Renal cortex interstitium (tissue), 11 donors: ENCODE results near the gene SLC30A3. TPM values are rescaled to one million over a fixed set of nuclear protein-coding genes. Genes with fewer than 3 reads are reported as not detected.
"Not testable (repeated sequence)": the region's sequence is repeated elsewhere in the genome, so short reads cannot be mapped to it uniquely, and the experiment has no call there.

Source experiments
- DNase-seq, 11 donors: peaks; one replicate each; pipeline ENCODE4 v3.0.0-alpha.2; 2013; ENCODE audit warnings: low read depth in 9 of 11, low spot score in 4 of 11; ENCODE audit errors: extremely low read depth in 1 of 11
- polyA plus RNA-seq, 3 donors: library from polyadenylated mRNA; unstranded; fragments of 120-200 nt; gene quantifications; one replicate each; pipeline ENCODE4 v1.2.1, GENCODE V29; 2013; ENCODE audit not compliant: insufficient read length in 3 of 3

Gene SLC30A3
- polyA plus RNA-seq, 3 donors, result 6.0 to 9.2 (median 7.6) TPM

- no peak for DNase-seq
Observed at GRCh38 chr2:27297195-27297594, 34.3 kb upstream of the SLC30A3 start.

GRCh38 chr2:27296481-27296880 lies 33.6 kb upstream of the SLC30A3 start:
- DNase-seq, result no peak

GRCh38 chr2:27294928-27295327 lies 32.1 kb upstream of the SLC30A3 start:
- DNase-seq, result no peak

DNA sequence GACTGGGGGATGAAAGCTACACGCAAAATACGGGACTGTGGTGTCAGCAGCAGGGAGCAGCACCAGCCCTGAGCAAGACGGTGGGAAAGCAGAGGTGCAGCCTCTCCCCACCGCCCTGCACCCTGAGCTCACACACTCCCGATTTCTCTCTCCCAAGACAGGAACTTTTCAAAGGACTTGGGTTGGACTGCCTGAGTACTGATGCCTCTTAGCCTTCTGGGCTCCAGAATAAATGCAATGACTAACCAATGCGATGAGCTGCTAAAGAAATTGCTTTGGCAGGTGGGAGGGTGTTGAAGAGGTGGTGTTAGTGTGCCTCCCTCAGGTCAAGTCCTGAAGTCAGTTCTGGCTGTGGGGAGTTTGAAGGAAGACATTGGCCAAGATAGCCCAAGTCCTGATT lies 29.0 kb upstream of the SLC30A3 start:
- no peak for DNase-seq

- DNase-seq, result no peak
Observed at GRCh38 chr2:27290549-27290948, 27.7 kb upstream of the SLC30A3 start.

GRCh38 chr2:27288610-27289009 lies 25.8 kb upstream of the SLC30A3 start:
- no peak for DNase-seq

DNA sequence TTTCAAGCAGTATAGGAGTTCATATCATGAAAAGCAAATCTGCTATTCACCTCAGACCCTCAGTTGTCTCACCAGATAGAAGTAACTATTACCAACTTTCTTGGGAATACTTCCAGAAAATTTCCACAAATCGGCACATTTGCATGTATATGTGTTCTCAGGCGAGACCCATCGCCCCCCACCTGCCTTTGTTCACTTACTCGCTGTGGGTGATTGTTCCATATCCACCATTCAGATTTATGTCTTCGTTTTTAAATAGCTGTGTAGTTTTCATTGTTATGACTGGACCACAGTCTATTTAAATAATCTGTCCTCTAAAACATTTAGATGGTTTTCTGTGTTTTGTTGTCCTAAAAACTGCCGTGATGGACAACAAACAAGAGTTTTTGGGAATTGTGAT lies 22.6 kb upstream of the SLC30A3 start:
- no peak for DNase-seq

DNA sequence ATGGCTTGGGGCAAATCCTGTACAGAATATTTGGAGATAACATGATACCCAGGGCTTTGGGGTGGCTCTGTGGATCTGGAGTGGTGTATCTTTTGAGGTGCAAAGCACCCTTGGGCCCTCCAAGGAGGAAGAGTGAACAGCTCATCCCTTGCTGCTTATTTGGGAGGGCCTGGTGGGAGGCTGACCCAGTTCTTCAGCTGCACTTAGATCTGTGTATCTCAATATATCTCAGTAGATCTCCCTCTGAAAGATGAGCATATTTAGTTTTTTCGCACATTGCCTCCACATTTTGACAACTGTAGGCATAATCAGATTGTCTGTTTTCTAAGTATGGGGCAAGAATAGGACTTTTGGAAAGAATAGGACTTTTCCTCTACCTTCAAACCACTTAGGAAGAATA lies 22.1 kb upstream of the SLC30A3 start:
- DNase-seq, result no peak

DNA sequence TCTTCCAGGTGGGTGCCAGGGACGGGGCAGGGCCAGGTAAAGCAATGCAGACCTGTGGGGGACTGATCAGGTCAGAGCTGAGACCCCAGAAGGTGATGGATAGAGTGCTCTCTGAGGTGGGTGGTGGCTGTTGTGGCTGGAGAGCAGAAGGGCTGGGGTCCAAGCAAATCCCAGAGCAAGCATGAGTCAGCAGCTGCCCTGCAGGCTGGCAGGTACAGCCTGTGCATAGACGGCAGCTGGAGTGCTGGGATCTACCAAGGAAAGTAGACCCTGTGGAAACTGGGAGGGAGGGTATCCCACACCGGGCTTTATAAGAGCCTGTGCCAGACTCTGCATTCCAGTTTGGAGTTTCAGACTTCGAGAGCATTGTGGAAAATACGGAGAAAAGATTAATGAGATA lies 20.0 kb upstream of the SLC30A3 start:
- DNase-seq, result no peak

DNA sequence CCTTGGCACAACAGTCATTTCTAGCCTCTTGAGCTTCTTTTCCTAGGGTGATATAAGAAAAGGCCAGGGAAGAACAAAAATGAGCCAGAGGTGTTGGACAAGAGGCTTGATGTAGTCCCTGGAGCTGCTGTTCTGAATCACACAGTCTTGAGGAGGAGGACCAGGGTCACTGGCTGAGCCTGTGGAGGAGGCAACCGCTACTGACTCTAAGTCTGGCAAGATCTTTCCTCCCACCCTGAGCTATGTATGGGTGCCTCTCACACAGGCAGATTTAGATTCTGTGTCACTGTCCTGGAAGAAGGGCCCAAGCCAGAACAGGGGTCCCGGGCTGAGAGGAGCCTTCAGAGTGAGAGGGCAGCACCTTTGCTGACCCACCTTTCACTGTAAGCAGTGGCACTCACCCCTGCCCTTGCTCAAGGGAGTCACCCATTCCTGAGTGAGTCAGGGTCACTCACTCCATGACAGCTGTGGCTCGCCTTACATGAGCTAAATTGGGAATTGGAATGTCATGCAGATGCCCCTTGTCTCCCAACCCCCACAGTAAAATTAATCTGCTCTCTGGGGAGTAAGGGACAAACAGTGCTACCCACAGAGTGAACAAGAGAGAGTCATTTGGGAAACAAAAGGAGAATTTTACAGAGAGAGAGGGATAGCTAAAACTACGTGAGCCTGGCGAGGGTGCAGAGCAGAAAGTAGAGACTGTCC lies 19.2 kb upstream of the SLC30A3 start, which contains the start of gene TRIM54:
Gene TRIM54 (plus strand): TSS at position 575 of the 705 bp plus-strand sequence. CDS start 303 bp downstream, outside the sequence.
- DNase-seq, result no peak

GRCh38 chr2:27281442-27281841 lies 18.6 kb upstream of the SLC30A3 start:
- DNase-seq, result no peak

DNA sequence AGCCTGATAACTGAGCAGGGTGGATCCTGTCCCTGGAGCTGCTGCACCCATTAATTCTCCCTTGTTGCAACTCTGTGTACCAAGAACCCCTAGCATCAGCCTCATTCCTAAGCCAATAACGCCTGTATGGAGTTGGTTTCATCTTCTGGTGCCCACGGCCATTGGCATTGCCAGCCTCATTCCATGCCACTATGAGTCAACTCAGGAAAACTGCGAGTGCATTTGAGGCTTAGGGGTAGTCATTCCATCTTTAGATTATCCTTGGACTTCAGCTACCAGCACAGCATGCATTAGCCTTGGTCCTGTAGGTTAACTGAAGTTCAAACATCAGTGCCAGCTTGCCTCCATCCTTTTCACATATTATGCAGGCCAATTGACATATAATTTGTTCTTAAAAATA lies 18.0 kb upstream of the SLC30A3 start:
- no peak for DNase-seq

GRCh38 chr2:27278010-27278409 lies 15.2 kb upstream of the SLC30A3 start:
- DNase-seq, result no peak

- no peak for DNase-seq
Observed at GRCh38 chr2:27275211-27276150, 12.6 kb upstream of the SLC30A3 start, which contains the start of gene DNAJC5G. DNAJC5G (plus strand) TSS chr2:27275433; CDS start chr2:27276729, 1,296 bp downstream.

DNA sequence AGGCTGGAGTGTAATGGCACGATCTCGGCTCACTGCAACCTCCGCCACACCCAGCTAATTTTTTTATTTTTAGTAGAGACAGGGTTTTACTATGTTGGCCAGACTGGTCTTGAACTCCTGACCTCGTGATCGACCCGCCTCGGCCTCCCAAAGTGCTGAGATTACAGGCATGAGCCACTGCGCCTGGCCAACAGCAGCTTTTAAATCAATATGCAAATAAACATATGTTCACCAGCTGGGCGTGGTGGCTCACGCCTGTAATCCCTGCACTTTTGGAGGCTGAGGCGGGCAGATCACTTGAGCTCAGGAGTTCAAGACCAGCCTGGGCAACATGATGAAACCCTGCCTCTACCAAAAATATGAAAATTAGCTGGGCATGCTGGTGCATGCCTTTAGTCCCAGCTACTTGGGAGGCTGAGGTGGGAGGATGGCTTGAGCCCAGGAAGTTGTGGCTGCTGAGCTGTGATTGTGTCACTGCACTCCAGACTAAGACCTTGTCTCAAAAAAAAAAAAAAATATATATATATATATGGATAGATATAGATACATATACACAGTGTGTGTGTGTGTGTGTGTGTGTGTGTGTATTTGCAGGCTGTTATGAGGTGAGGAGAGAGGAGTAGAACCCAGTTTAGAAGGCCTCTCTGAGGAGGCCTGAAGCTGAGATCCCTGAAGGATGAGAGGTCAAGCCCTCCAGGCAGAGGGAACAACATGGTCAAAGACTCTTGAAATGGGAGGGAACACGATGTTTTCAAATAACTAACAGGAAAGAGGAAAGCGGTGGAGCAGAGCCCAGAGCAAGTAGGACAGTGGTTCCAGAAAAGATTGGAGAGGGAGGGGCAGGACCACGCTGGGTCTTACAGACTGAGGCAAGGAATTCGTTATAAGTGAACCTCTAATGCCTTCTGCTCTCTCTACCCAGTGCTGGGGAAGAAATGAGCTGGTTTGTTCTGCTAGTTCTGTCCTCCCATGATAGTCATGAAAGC lies 10.0 kb upstream of the SLC30A3 start:
- DNase-seq, result not testable (repeated sequence)

GRCh38 chr2:27271631-27272340 lies 8.9 kb upstream of the SLC30A3 start:
- no peak for DNase-seq

DNA sequence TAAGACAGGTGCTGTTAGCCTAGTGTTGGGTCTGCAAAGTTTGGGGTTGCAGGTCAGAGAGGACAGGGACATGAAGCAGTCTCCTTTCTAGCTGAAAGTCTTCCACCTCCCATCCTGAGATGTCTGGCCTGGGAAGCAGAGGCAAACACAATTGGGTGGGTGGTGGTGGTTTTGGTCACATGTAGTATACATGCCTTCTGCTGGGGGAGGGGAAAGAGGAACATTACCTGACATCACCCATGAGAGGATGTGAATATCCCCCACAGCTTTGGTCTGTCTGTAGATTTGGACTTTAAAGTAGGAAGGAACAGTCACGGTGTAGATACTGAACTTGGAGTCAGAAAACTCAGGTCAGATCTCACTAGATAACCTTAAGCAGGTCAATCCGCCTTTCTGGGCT lies 7.8 kb upstream of the SLC30A3 start:
- no peak for DNase-seq

GRCh38 chr2:27270131-27270530 lies 7.3 kb upstream of the SLC30A3 start:
- DNase-seq, result no peak
